ENCODE results near the gene COL25A1. TPM values are rescaled to one million over a fixed set of nuclear protein-coding genes. Genes with fewer than 3 reads are reported as not detected.

The COL25A1 gene
- total RNA-seq, 1 experiment from 2014 or later = 8.8 TPM

- Histone ChIP-seq H3K27me3 (replicated peaks; ENCODE audit: insufficient read depth, low read depth, low read length, poor library complexity) (no peaks in the 10 kb centered on the region), H3K36me3 (ENCODE audit: insufficient read depth, low read length, poor library complexity, severe bottlenecking) (no peaks in the 10 kb centered on the region), H3K27ac (ENCODE audit: low read depth, low read length, poor library complexity, severe bottlenecking) (no peak overlapping the region), H3K4me1 (ENCODE audit: insufficient read depth, low read length, poor library complexity, severe bottlenecking) (no peaks in the 10 kb centered on the region), H3K4me3 (ENCODE audit: low read depth, low read length, poor library complexity, severe bottlenecking) (no peak overlapping the region), H3K9me3 (ENCODE audit: low read depth, low read length, poor library complexity, severe bottlenecking) (no peaks in the 10 kb centered on the region)
- BruUV-seq (replicated peaks) = no TSS peak
- intact Hi-C loops (cut with micrococcal nuclease; ENCODE audit: unreplicated experiment) = no loop called here
- POLR2A ChIA-PET (ENCODE audit: low non-redundant PET) = no interaction called here
- DNase-seq (ENCODE audit: low spot score) = no peak
- CTCF ChIA-PET = no interaction called here
- TF ChIP-seq EZH2 (IDR thresholded peaks at IDR 0.05; ENCODE audit: borderline replicate concordance, low read depth, low read length, poor library complexity, severe bottlenecking) (no peak), CTCF (conservative IDR thresholded peaks at IDR 0.05; ENCODE audit: low read depth, low read length) (no peak)
Observed at GRCh38 chr4:109229028-109229427, 73.4 kb downstream of the COL25A1 start.

GRCh38 chr4:109218288-109218687, 84.2 kb downstream of the COL25A1 start:
- Histone ChIP-seq H3K4me1 (ENCODE audit: insufficient read depth, low read length, poor library complexity, severe bottlenecking) (peaks cover 44% of the 10 kb centered on the region), H3K4me3 (ENCODE audit: low read depth, low read length, poor library complexity, severe bottlenecking) (no peak overlapping the region), H3K27ac (ENCODE audit: low read depth, low read length, poor library complexity, severe bottlenecking) (peak overlapping the region; percentile 88), H3K27me3 (replicated peaks; ENCODE audit: insufficient read depth, low read depth, low read length, poor library complexity) (no peaks in the 10 kb centered on the region), H3K9me3 (ENCODE audit: low read depth, low read length, poor library complexity, severe bottlenecking) (no peaks in the 10 kb centered on the region), H3K36me3 (ENCODE audit: insufficient read depth, low read length, poor library complexity, severe bottlenecking) (no peaks in the 10 kb centered on the region)
- no peak for DNase-seq (ENCODE audit: low spot score)
- ChIA-PET CTCF (no interaction called here), POLR2A (ENCODE audit: low non-redundant PET) (no interaction called here)
- TF ChIP-seq EZH2 (IDR thresholded peaks at IDR 0.05; ENCODE audit: borderline replicate concordance, low read depth, low read length, poor library complexity, severe bottlenecking) (no peak), CTCF (conservative IDR thresholded peaks at IDR 0.05; ENCODE audit: low read depth, low read length) (no peak)
- intact Hi-C loops (cut with micrococcal nuclease; ENCODE audit: unreplicated experiment) = no loop called here
- no TSS peak for BruUV-seq (replicated peaks)

- BruUV-seq (replicated peaks) = no TSS peak
- no peak overlapping the region for H3K4me3 ChIP-seq (ENCODE audit: low read depth, low read length, poor library complexity, severe bottlenecking)
- H3K27ac ChIP-seq (ENCODE audit: low read depth, low read length, poor library complexity, severe bottlenecking) = peak overlapping the region; percentile 88
- ChIA-PET CTCF (no interaction called here), POLR2A (ENCODE audit: low non-redundant PET) (no interaction called here)
- DNase-seq (ENCODE audit: low spot score) = peak; percentile 69
- TF ChIP-seq EZH2 (IDR thresholded peaks at IDR 0.05; ENCODE audit: borderline replicate concordance, low read depth, low read length, poor library complexity, severe bottlenecking) (no peak), CTCF (conservative IDR thresholded peaks at IDR 0.05; ENCODE audit: low read depth, low read length) (no peak)
- peaks cover 44% of the 10 kb centered on the region for H3K4me1 ChIP-seq (ENCODE audit: insufficient read depth, low read length, poor library complexity, severe bottlenecking)
- H3K27me3 ChIP-seq (replicated peaks; ENCODE audit: insufficient read depth, low read depth, low read length, poor library complexity) = no peaks in the 10 kb centered on the region
- intact Hi-C loops (cut with micrococcal nuclease; ENCODE audit: unreplicated experiment) = no loop called here
- H3K36me3 ChIP-seq (ENCODE audit: insufficient read depth, low read length, poor library complexity, severe bottlenecking) = no peaks in the 10 kb centered on the region
- no peaks in the 10 kb centered on the region for H3K9me3 ChIP-seq (ENCODE audit: low read depth, low read length, poor library complexity, severe bottlenecking)
Observed at GRCh38 chr4:109216085-109216696, 86.3 kb downstream of the COL25A1 start.
